HTR-8/SVneo (cell line): ENCODE data around the gene HNF4A.

ENCODE experiments used
- DNase-seq: peaks from one replicate; pipeline ENCODE4 v3.0.0; 2011; ENCODE audit warnings: low spot score, mixed read lengths; ENCODE audit not compliant: insufficient read length
- FAIRE-seq: peaks from 2 replicates; lab custom pipeline; 2011; peaks lifted over from hg19 to GRCh38; lab: Jason Lieb, UNC

The HNF4A gene

DNA sequence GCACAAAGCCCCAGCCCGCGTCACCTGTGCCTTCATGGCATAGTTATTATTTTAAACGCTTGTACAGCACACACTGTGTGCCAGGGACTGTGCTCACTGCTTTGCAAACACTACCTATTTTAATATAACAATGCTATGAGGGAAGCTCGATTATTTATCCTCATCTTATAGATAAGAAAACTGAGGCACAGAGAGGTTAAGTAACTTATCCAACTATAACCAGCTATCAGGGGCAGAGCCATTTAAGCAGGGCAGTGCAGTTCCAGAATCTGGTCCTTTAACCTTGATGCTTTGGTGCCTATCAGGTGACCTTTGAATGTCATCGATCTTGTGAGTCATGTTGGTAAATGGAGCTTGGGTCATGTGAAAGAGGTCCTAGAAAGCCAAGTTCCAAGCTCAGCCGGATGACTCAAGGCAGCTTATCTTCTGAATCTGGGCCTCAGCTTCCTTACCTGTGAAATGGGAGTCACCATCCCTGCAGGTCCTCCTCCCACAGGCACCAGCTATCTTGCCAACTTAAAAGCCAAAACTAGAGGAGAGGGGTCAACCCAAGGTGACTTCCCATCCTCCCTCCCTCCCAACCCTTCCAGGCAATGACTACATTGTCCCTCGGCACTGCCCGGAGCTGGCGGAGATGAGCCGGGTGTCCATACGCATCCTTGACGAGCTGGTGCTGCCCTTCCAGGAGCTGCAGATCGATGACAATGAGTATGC is 63.8 kb downstream of the HNF4A start:
- FAIRE-seq (peak; percentile 33), DNase-seq (no peak)

- no peak for FAIRE-seq
Measured at GRCh38 chr20:44420497-44420896, 65.0 kb downstream of the HNF4A start.

DNA sequence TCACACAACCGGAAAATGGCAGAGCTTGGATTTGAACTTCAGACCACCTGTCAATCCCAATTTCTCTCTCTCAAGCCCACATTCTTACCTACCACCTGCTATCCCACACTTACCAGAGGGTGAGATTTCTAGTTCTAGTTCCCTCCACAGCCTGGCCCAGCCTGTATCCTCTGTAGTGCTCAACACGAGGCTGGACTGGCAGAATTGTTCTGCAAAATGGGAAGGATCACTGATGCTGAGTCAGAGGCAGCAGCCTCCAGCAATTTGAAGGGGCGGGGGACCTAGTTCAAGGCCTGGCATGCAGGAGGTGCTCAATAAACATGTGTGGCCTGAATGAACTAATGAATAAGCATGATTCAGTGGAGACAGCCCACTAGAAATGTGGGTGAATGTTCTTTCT is 66.6 kb downstream of the HNF4A start:
- FAIRE-seq (peak; percentile 82), DNase-seq (no peak)

More at GRCh38 chr20:44420497-44420896, 65.0 kb downstream of the HNF4A start:
- no peak for DNase-seq

- FAIRE-seq (no peak), DNase-seq (no peak)
Measured at GRCh38 chr20:44423480-44423879, 68.0 kb downstream of the HNF4A start.

GRCh38 chr20:44424039-44424495 is 68.6 kb downstream of the HNF4A start:
- FAIRE-seq, result peak; percentile 44
- no peak for DNase-seq

DNA sequence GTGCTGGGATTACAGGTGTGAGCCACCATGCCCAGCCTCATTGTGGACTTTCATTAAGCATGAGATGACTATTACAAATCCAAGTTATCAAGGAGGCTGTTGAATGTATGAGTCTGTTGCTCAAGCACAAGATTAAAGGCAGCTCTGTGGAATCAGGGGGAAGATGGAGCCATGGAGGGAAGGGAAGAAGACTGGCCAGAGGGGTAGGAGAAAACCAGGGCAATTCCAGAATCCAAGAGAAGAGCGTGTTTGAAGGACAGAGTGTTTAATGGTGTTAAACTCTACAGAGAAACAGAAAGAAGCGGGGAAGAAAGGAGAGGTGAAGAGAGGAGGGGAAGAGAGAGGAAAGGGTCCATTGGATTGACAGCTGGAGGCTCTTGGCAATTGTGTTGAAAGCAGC is 70.4 kb downstream of the HNF4A start:
- FAIRE-seq, result no peak

DNA sequence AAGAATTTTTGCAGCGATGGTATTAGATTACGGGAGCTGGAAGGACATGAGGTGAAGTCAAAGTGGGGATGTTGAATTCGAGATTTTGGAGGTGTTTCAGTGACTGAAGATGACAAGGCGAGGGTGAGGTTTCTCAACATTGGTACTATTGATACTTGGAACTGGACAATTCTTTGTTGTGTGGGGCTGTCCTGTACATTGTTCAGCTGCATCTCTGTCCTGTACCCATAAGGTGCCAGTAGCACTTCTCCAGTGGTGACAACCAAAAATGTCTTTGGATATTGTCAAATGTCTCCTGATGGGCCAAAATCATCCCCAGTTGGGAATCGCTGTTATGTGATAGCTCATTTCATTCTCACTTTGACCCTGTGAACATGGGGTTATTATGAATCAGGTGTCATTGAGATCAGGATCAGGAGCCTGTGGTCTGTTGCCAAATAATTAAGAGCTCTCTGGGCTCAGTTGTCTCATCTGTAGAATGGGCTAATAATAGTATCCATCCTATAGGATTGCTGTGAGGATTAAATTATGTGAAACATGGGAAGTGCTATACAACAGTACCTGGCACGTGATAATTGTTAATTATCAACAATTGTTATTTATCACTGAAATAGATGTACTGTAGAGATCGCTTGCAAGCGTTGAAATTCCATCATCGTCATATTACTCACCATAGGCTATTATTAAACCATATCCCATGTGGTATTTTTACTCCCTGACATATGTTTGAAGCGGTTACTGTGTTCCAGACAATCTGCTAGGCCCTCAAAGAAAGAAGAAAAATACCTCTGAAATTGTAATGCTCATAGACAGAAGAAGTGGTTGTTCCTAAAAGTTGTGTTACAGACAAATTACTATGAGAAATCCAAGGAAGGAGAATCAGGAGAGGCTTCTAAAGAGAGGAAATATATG is 71.6 kb downstream of the HNF4A start:
- DNase-seq (no peak), FAIRE-seq (peak; percentile 89)

More for the DNA sequence above, 70.4 kb downstream of the HNF4A start:
- DNase-seq, result no peak

GRCh38 chr20:44427804-44428173 is 72.3 kb downstream of the HNF4A start:
- FAIRE-seq (no peak), DNase-seq (no peak)

GRCh38 chr20:44428174-44429016 is 72.9 kb downstream of the HNF4A start:
- DNase-seq, result no peak
- peak; percentile 95 for FAIRE-seq

GRCh38 chr20:44429017-44429339 is 73.5 kb downstream of the HNF4A start:
- DNase-seq (no peak), FAIRE-seq (no peak)

DNA sequence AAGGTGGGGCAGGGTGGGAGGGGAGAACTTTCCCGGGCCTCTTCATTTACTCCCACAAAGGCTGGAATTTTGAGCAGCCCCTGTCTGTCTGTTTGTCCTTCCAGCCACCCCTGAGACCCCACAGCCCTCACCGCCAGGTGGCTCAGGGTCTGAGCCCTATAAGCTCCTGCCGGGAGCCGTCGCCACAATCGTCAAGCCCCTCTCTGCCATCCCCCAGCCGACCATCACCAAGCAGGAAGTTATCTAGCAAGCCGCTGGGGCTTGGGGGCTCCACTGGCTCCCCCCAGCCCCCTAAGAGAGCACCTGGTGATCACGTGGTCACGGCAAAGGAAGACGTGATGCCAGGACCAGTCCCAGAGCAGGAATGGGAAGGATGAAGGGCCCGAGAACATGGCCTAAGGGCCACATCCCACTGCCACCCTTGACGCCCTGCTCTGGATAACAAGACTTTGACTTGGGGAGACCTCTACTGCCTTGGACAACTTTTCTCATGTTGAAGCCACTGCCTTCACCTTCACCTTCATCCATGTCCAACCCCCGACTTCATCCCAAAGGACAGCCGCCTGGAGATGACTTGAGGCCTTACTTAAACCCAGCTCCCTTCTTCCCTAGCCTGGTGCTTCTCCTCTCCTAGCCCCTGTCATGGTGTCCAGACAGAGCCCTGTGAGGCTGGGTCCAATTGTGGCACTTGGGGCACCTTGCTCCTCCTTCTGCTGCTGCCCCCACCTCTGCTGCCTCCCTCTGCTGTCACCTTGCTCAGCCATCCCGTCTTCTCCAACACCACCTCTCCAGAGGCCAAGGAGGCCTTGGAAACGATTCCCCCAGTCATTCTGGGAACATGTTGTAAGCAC is 74.1 kb downstream of the HNF4A start:
- DNase-seq, result no peak
- peak; percentile 77 for FAIRE-seq

DNA sequence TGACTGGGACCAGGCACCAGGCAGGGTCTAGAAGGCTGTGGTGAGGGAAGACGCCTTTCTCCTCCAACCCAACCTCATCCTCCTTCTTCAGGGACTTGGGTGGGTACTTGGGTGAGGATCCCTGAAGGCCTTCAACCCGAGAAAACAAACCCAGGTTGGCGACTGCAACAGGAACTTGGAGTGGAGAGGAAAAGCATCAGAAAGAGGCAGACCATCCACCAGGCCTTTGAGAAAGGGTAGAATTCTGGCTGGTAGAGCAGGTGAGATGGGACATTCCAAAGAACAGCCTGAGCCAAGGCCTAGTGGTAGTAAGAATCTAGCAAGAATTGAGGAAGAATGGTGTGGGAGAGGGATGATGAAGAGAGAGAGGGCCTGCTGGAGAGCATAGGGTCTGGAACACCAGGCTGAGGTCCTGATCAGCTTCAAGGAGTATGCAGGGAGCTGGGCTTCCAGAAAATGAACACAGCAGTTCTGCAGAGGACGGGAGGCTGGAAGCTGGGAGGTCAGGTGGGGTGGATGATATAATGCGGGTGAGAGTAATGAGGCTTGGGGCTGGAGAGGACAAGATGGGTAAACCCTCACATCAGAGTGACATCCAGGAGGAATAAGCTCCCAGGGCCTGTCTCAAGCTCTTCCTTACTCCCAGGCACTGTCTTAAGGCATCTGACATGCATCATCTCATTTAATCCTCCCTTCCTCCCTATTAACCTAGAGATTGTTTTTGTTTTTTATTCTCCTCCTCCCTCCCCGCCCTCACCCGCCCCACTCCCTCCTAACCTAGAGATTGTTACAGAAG is 75.0 kb downstream of the HNF4A start:
- FAIRE-seq, result no peak
- no peak for DNase-seq

DNA sequence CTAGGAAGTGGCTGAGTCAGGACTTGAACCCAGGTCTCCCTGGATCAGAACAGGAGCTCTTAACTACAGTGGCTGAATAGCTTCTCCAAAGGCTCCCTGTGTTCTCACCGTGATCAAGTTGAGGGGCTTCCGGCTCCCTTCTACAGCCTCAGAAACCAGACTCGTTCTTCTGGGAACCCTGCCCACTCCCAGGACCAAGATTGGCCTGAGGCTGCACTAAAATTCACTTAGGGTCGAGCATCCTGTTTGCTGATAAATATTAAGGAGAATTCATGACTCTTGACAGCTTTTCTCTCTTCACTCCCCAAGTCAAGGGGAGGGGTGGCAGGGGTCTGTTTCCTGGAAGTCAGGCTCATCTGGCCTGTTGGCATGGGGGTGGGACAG is 75.6 kb downstream of the HNF4A start:
- peak; percentile 75 for FAIRE-seq
- DNase-seq, result no peak

DNA sequence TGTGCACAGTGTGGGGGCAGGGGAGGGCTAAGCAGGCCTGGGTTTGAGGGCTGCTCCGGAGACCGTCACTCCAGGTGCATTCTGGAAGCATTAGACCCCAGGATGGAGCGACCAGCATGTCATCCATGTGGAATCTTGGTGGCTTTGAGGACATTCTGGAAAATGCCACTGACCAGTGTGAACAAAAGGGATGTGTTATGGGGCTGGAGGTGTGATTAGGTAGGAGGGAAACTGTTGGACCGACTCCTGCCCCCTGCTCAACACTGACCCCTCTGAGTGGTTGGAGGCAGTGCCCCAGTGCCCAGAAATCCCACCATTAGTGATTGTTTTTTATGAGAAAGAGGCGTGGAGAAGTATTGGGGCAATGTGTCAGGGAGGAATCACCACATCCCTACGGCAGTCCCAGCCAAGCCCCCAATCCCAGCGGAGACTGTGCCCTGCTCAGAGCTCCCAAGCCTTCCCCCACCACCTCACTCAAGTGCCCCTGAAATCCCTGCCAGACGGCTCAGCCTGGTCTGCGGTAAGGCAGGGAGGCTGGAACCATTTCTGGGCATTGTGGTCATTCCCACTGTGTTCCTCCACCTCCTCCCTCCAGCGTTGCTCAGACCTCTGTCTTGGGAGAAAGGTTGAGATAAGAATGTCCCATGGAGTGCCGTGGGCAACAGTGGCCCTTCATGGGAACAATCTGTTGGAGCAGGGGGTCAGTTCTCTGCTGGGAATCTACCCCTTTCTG is 76.2 kb downstream of the HNF4A start:
- no peak for DNase-seq
- peak; percentile 36 for FAIRE-seq

GRCh38 chr20:44432618-44433577 is 77.4 kb downstream of the HNF4A start:
- no peak for FAIRE-seq
- DNase-seq, result no peak

DNA sequence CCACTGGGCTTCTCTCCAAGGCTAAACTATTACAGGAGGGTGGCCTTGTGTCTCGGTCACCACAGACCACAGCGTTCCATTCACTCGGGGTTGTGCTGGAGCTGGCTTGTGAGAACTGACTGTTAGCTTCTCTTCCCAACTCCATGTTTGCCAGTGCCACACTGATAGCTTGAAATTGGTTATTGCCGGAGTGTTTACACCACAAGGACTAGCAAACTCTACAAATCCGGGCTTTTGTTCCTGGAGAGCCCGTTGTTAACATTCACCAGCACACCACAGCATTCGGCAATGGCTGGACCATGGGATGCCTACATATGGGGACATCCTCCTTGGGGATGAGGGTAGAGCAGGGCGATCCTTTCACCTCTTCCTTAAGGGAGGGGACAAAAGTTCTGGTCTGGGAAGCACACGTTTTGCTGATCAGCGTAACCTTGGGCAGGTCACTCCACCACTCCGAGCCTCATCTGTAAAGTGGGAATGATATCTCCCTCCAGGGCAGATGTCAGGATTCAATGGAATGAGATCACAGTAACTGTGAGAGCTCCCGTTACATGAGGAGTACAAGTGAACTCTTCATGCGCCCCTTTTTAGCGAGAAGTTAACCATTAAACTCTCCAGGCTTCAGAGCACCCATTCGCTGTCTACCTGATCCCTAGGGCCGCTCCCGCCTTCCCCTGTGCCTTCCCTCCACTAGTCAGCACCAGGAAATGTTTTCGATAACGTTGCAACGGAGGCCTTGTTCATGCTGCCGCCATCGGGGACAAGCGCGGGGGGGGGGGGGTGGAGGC is 78.4 kb downstream of the HNF4A start:
- DNase-seq (no peak), FAIRE-seq (peak; percentile 86)
